OCI-LY3 (cell line): Measurements from ENCODE around the gene EMID1.

Experiments used
- H2AFZ ChIP-seq: fragments of 200-600, 300-600 bp; shearing (Covaris generic); 2 replicates; pipeline ENCODE4 v1.6.0; 2014; ENCODE audit warnings: antibody characterized with exemption, low read depth, low read length
- H3K27ac ChIP-seq: fragments of 200-600, 300-600 bp; sonication (generic); 2 replicates; pipeline ENCODE4 v1.5.1; 2014; ENCODE audit warnings: mild to moderate bottlenecking, low read length, moderate library complexity, mixed read lengths
- H3K27me3 ChIP-seq: fragments of 200-600, 300-600 bp; sonication (generic); 2 replicates; pipeline ENCODE4 v1.6.1; 2014; ENCODE audit warnings: low read depth, low read length, mixed read lengths
- H3K36me3 ChIP-seq: fragments of 200-600, 300-600 bp; sonication (generic); replicated peaks from 2 replicates; pipeline ENCODE3; 2014; ENCODE audit warnings: low read depth, low read length, mixed read lengths
- H3K4me1 ChIP-seq: fragments of 300-600, 200-600 bp; sonication (generic); 2 replicates; pipeline ENCODE4 v1.6.1; 2014; ENCODE audit warnings: low read length, mixed read lengths
- H3K4me2 ChIP-seq: fragments of 200-600, 300-600 bp; sonication (generic); 2 replicates; pipeline ENCODE4 v1.6.1; 2014; ENCODE audit warnings: low read length, mixed read lengths
- H3K4me3 ChIP-seq: fragments of 300-600, 200-600 bp; sonication (generic); 2 replicates; pipeline ENCODE4 v1.5.1; 2014; ENCODE audit warnings: antibody characterized with exemption, mild to moderate bottlenecking, low read length, moderate library complexity
- H3K79me2 ChIP-seq: fragments of 300-600, 200-600 bp; shearing (Covaris generic); 2 replicates; pipeline ENCODE4 v1.6.1; 2014; ENCODE audit warnings: mild to moderate bottlenecking, low read length, mixed read lengths
- H3K9ac ChIP-seq: fragments of 300-600, 200-600 bp; shearing (Covaris generic); 2 replicates; pipeline ENCODE4 v1.6.0; 2014; ENCODE audit warnings: mild to moderate bottlenecking, low read length, moderate library complexity
- H3K9me3 ChIP-seq: fragments of 200-600, 300-600 bp; shearing (Covaris generic); 2 replicates; pipeline ENCODE4 v1.6.1; 2014; ENCODE audit warnings: low read length, mixed read lengths; ENCODE audit not compliant: insufficient read depth
- H4K20me1 ChIP-seq: fragments of 200-600, 300-600 bp; sonication (generic); 2 replicates; pipeline ENCODE4 v1.6.1; 2016; ENCODE audit warnings: low read length, mixed read lengths; ENCODE audit not compliant: insufficient read depth
- CTCF ChIP-seq: fragments of 200-600, 300-600 bp; sonication (generic); IDR thresholded peaks from 2 replicates; pipeline ENCODE4 v1.5.1; 2014; ENCODE audit warnings: antibody characterized with exemption, low read length, low read depth
- EZH2phosphoT487 ChIP-seq: fragments of 200-600 bp; shearing (Covaris generic); IDR thresholded peaks from 2 replicates; pipeline ENCODE4 v1.6.1; 2018; ENCODE audit warnings: antibody characterized with exemption, mixed run types, low read depth

The EMID1 gene

GRCh38 chr22:29206372-29207242 lies 911 bp downstream of the EMID1 start:
- Histone ChIP-seq H3K9me3 (no peaks in the 10 kb centered on the region), H3K27ac (no peak overlapping the region), H2AFZ (no peak overlapping the region), H3K9ac (no peak overlapping the region), H3K4me2 (no peak overlapping the region), H4K20me1 (no peaks in the 10 kb centered on the region), H3K4me1 (peaks cover 13% of the 10 kb centered on the region), H3K79me2 (no peaks in the 10 kb centered on the region), H3K4me3 (no peak overlapping the region), H3K27me3 (peaks cover 67% of the 10 kb centered on the region), H3K36me3 (no peaks in the 10 kb centered on the region)
- TF ChIP-seq CTCF (no peak), EZH2phosphoT487 (no peak)

GRCh38 chr22:29207243-29207550 lies 1.5 kb downstream of the EMID1 start:
- Histone ChIP-seq H3K9me3 (no peaks in the 10 kb centered on the region), H3K4me1 (peaks cover 12% of the 10 kb centered on the region), H3K27me3 (peaks cover 63% of the 10 kb centered on the region), H3K27ac (no peak overlapping the region), H3K9ac (no peak overlapping the region), H2AFZ (no peak overlapping the region), H3K4me2 (no peak overlapping the region), H3K36me3 (no peaks in the 10 kb centered on the region), H3K79me2 (no peaks in the 10 kb centered on the region), H4K20me1 (no peaks in the 10 kb centered on the region), H3K4me3 (no peak overlapping the region)
- TF ChIP-seq CTCF = no peak
- TF ChIP-seq EZH2phosphoT487 = no peak

GRCh38 chr22:29207562-29208501 lies 2.1 kb downstream of the EMID1 start:
- Histone ChIP-seq H3K9me3 (no peaks in the 10 kb centered on the region), H3K4me2 (no peak overlapping the region), H3K4me1 (peaks cover 6% of the 10 kb centered on the region), H3K4me3 (no peak overlapping the region), H2AFZ (no peak overlapping the region), H3K79me2 (no peaks in the 10 kb centered on the region), H3K9ac (no peak overlapping the region), H4K20me1 (no peaks in the 10 kb centered on the region), H3K27ac (no peak overlapping the region), H3K36me3 (no peaks in the 10 kb centered on the region), H3K27me3 (peaks cover 63% of the 10 kb centered on the region)
- no peak for TF ChIP-seq CTCF
- TF ChIP-seq EZH2phosphoT487 = 0 out of 2 replicates have a peak, but pooled peaks have one; percentile 22

- Histone ChIP-seq H3K27me3 (peaks cover 68% of the 10 kb centered on the region), H3K79me2 (no peaks in the 10 kb centered on the region), H3K27ac (no peak overlapping the region), H3K9ac (no peak overlapping the region), H3K4me3 (no peak overlapping the region), H3K9me3 (no peaks in the 10 kb centered on the region), H3K4me1 (no peaks in the 10 kb centered on the region), H3K4me2 (no peak overlapping the region), H3K36me3 (no peaks in the 10 kb centered on the region), H4K20me1 (no peaks in the 10 kb centered on the region), H2AFZ (no peak overlapping the region)
- TF ChIP-seq EZH2phosphoT487 (no peak), CTCF (no peak)
Observed at GRCh38 chr22:29208502-29208862, 2.8 kb downstream of the EMID1 start.
